Stimulated activated CD4-positive, alpha-beta T cell treated with anti-CD3 and anti-CD28 coated beads, Interleukin-2, amount 100 ng/mL, for 4 hours (primary cell): ENCODE results near the gene DISP2.

ENCODE experiments used
- DNase-seq: peaks from one replicate; pipeline ENCODE4 v3.0.0-alpha.2; 2020; ENCODE audit warnings: low read depth

Gene DISP2

DNA sequence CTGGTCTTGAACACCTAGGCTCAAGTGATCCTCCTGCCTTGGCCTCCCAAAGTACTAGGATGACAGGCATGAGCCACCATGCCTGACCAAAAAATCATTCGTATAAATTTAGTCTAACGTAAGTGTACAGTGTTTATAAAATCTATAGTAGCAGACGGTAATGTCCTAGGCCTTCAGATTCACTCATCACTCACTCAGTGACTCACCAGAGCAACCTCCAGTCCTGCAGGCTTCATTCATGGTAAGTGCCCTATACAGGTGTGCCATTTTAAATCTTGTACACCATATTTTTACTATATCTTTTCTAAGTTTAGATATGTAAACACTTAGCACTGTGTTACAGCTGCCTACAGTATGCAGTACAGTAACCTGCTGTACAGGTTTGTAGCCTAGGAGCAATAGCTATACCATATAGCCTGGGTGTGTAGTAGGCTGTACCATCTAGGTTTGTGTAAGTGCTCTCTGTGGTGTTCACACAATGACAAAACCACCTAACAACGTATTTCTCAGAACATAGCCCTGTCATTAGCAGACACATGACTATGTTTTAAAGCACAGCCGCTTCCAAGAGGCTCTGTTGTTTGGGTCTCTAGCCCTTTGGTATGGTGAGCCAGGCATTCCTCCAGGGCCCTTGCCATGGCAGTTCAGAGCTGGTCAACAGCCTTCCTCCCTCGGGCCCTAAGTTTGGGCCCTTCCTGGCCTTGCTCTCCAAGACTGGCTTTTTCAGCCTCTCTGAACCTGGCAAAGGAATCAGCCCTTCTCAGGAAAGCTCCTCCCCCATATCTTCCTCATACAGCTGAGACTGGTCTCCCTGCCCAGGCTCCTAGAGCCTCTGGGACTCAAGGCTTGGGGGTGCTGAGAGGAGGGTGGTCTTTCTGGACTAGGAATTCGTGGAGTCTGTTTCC lies 15.4 kb upstream of the DISP2 start:
- DNase-seq: no peak

DNA sequence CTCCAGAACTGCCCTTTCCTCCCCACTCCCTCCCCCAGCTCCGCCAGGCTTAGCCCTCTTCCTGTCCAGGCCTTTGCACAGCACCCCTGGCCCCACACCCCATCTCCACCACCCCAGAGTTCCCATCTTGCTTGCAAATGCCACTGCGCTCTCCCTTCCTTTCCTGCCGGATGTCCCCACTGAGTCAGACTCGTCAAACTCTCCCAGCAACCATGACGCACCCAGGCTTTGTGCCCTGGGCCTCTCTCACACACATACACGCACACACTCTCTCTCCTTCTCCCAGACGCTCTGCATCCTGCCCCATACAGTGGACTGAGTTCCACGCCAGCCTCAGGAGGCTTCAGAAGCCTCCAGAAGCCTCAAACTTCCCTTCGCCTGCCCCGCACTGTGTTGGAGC lies 14.5 kb upstream of the DISP2 start:
- DNase-seq: no peak

DNA sequence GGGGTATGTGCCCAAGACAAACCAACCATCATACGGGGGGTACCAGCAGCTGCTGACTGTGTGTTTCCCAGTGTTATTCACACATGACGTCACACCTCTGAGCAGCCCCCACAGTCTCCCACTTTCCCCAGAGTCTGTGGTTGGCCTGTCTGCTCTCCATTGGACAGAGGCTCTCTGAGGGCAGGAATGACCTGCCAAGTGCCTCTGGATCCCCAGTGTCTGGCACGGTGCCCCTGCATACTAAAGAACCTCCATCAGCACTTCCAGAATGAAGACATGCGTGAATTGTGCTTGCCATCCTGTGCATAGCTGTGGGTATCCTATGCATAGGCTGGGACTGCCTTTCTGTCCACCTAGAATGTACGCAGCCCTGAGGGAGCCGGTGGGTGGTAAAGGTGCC lies 13.8 kb upstream of the DISP2 start:
- DNase-seq: no peak

DNA sequence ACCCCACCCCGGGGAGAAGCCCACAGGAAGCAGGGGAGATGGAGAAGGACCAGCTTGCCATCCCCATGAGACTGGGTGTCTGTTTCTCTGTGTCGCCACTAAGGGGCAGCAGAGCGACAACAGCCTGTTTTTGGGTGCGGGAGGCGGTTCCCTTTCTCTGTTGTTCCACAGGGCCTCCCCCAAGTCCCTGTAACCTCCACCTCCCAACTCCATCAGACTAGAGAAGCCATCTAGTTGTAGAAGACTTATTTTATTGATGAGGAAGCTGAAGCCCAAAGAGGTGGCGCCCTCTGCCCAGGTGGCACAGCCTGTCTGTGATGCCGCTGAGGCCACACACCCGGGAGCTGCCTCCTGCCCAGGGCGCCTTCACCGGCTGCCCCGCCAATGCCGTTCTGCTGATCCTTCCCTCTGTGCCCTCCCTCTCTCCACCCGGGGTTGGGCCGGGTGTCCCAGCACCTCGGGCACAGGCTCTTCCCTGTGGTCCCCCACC lies 13.3 kb upstream of the DISP2 start:
- peak; percentile 57 for DNase-seq

DNA sequence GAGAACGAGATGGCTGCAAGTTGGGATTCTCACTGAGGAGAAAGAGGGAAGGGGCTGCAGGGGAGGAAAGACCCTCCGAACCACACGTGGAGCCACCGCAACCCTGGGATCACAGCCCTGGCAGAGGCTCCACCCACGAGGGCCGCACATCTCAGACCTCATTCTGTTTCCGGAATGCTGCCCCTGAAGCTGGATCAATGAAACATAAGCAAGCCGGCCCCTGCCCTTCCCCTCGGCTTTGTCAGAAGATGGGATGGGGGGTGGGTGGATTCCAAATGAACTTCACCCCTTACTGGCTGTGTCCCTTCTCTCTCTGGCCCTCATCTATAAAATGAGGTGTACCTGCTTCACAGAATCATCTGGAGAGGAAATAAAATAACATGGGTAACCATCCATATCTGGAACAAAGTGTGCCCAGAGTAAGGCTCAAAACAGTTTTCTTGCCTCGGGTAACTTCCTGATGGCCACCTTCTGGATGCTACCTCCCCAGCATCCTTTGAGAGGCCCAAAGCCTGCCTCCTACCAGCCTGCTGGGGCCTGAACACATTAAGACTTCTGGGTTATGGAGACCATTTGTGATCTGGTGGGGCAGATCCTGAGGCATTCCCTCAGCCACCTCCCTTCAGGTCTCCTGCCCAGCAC lies 12.7 kb upstream of the DISP2 start:
- no peak for DNase-seq

DNA sequence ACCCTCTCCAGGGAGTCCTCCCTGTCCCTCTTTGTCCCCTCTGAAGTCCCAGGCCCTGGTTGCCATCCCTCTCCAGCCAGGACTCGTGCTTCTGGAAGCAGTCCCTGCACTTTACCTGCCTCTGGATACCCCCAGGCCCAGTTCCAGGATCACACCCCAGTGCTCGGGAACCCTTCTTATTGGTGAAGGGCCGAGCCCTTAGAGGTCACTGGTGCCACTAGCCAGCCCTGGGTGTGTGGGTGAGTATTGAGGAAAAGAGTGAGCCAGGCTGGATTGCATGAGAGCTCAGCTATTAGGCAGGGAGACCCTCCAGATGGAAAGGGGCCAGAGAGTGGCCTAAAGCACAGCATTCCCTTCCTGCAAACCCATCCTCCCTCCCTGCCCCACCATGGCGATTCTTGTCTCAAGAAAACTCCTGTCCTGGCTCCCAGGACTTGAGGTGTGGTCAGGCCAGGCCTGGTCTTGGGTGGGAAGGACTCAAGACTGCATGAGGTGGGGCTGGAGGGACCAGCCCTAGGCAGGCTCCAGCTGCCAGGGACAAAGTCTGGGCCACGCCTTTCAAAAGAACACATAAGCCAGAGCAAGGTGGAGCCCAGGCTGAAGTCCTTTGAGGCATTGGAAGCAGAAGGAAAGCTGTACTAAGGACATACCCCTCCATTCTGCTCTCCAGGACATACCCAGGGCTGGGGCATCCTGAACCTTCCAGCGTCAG lies 12.0 kb upstream of the DISP2 start:
- DNase-seq: no peak

DNA sequence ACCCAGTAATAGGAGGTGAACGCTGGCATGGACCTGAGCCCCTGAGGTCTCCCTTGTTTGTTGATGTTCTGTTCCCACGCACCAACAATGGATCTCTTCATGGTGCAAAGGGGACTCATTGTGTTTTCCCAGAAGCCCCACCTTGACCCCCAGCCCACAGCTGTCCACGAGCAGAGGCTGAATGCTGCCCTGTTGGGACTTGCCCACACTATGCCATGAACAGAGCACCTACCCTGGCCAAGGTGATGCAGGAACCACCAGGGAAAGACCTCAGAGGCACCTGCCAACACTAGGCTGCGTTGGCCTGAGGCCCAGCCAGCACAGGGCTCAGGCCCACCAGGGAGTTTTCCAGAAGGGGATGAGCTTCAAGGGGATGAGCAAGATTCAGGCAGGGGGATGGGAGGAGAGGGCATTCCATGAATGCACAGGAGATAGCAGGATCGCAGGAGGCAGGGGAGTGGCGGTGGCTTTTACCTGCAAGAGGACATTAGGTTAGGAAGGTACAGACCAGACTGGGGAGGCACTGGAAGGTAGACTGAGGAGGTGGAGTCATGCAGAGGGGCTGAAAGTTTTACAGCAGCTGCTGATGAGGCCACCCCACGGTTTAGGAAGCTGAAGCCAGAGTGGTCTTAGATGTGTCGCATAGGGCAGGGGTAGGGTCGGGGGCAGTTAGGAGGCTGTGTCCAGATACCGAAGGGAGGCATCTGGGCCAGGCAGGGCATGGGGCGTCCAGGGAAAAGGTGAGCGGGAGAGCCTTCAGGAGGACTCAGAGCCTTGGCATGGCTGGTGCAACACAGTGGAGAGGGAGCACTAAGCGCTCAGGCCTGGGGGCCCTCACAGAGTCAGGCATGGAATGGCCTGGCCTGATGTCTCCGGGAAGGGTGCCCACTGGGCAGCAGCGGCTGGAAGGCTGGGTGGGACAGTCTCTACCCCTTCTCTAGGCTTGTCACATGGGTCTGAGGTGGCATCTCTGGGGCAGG lies 11.2 kb upstream of the DISP2 start:
- no peak for DNase-seq

DNA sequence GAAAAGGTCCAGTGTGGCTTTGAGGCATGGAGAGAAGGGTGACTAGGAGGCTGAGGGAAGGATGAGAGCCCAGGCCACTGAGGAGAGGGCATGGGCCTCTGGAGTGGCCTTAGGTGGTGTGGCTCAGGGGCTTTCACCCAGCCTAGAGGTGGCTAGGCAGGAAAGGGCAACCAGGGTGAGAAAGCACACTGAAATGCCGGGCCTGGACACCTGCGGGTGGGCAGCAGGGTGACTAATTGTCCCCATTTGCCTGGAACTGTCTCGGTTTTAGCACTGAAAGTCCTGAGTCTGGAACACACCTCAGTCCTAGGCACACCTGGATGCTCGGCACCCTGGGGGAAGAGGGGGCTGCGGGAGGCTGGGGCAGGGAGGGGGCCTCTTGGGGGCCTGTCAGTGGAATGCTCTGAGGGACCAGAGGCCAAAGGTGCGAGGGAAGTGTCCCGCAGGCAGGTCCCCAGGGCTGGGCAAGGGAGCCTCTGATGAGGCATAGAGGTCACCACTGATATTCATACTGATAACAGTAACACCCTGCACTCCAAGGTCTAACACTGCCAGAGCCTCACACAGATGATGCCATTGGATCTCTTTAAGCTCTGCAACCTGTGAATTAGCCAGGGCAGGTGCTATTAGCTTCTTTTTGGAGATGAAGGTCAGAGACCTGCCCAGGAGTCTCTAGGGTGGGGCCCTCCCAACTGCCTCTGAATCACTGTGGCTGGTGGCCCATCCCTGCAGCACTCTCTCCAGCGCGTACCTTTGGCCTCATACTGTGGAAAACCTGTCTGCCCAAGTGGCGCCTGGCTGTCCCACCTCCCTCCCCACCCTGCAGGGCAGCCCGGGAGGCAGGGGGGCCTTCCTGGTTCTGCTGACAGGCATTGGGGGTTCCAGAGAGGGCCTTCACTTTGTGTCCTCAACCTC lies 10.2 kb upstream of the DISP2 start:
- no peak for DNase-seq

DNA sequence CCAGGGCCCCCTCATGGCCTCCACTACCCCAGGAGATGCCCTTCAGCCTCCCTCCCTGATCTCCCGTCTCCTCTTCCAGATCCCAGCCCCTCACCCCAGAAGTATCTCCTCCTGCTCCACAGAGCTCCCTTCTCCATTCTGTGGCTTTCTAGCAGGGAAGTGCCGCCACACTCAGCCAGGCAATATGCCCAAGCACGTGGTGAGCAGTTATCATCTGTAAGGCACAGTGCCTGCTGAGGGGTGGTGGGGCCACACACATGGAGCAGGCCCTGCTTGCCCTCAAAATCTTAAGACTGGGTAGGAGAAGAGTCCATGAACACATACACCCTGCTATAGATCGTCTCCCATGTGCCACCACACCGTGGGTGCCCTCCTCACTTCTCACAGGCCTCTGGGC lies 9.5 kb upstream of the DISP2 start:
- no peak for DNase-seq

DNA sequence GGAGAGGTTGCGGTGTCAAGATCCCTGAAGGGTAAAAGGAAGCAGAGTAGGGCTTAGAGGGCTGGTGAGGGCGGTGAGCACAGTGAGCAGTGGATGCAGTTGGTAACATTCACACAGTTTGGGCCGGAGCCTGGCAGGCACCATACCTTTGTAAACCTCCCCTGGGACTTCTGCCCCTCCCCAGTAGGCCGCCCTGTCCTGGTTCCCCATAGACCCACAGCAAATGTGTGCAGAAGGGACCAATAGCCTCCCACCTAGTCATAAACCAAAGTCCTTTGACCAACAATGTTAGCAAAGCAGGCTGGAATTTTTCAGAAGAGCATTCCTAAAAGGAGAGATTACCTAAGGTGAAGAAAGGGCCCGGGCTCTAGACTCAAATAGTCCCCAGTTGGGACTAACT lies 8.9 kb upstream of the DISP2 start:
- no peak for DNase-seq

DNA sequence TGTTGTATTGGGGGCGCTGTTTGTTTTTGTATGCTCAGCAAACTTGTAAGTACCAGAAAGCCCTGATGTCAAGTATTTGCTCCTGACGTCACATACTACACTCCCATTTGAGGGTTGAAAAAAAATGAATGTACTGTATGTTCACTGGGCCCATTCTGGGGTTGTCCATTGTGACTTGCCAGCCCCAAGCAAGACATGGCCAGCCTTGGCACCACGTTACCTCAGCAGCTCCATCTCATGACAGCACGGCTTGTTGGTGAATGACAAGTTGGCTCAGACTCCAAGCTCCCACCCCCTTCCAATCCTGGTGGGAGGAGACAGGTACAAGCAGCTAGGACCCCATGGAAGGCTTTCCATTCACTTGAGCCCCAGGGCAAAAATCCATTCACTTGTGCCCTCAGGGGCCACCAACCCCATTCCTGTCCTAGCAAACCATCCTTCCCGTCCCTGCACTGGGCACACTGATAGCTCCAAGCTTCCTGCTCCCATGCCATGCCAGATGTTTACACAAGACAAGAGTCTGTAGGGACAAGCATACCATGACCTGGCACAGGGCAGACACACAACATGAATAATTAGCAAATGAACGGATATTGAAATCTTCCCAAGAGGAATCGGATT lies 5.6 kb upstream of the DISP2 start:
- no peak for DNase-seq

DNA sequence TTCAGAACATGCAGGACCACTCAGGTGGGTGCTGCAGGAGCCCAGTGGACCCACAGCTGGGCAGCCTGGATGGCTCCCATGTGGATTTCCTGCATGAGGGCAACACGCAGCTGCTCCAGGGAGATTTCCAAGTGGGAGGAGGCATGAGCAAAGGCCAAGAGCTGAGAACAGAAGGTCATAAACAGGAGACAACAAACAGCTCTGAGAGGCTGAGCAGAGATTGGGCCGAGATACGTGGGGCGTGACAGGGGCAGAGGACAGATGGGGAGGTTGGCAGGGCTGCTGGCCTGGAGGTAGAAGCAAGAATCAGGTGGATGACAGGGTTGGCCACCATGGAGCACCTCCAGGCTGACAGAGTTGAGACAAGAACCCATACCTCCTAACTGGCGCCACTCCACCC lies 4.3 kb upstream of the DISP2 start:
- DNase-seq: no peak

DNA sequence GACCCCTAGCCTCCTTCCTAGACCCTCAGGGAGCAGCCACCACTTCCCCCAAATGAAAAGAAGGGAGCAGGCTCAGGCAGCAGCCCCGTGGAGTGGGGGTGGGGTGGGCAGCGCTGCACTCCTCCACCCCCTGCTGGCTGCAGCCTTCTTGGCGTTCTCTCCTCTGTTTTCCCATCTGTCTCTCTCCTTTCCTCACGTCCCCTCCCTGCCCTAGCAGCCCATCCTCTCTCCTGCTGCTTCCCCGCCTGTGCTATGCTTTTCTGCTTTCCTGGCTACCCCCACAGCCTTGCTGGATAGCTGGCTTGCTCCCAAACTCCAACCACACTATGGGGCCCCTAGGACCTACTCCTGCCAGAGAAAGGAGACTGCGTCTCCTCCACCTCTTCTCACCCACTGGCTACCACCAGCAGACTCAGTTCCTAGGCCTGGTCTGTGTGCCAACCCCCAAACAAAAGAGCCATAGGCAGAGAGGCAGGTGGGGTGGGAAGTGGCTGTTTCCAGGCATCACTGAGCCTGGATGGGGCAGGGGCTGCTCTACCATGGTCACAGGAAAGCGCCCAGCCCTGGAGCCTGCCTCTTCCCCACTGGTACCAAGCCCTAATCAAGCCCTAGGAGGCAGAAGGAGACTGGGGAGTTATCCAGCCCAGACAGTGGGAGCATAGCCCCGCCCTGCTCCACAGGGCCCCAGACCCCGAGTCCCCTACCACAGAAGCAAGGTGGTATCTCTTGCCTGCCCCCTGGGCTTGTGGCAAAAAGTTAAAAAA lies 3.4 kb upstream of the DISP2 start:
- no peak for DNase-seq

DNA sequence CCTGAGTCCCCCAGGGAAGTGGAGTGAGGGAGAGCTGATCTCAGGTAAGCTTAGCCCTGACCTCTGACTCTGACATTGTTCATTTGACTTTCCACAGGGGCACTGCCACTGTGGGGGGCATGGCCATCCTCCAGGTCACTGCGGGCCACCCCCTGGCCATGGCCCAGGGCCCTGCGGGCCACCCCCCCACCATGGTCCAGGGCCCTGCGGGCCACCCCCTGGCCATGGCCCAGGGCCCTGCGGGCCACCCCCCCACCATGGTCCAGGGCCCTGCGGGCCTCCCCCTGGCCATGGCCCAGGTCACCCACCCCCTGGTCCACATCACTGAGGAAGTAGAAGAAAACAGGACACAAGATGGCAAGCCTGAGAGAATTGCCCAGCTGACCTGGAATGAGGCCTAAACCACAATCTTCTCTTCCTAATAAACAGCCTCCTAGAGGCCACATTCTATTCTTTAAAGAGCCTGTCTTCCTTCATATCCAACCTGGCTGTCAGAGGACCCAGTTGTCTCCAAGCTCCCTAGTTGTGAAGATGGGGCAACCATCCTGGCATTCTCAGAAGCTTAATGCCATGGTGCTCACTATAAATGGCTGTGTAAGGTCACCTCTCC lies 1.9 kb upstream of the DISP2 start:
- no peak for DNase-seq

DNA sequence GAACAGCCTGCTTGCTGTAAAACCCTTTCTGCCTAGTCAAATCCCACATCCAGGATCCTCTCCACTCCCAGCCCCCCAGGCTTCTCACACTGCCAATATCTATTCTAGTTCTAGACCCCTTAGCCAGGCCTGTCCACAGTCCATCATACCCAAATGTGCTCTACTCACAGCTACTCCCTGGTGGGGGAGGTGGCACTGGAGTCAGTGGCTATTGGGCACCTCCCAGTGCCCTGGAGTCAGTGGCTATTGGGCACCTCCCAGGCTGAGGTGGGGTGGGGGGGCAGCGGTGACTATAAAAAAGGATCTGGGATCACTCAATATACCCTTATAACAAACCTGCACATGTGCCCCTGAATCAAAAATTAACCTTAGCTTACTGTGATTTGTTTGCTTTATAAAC lies 773 bp upstream of the DISP2 start:
- DNase-seq: no peak

DNA sequence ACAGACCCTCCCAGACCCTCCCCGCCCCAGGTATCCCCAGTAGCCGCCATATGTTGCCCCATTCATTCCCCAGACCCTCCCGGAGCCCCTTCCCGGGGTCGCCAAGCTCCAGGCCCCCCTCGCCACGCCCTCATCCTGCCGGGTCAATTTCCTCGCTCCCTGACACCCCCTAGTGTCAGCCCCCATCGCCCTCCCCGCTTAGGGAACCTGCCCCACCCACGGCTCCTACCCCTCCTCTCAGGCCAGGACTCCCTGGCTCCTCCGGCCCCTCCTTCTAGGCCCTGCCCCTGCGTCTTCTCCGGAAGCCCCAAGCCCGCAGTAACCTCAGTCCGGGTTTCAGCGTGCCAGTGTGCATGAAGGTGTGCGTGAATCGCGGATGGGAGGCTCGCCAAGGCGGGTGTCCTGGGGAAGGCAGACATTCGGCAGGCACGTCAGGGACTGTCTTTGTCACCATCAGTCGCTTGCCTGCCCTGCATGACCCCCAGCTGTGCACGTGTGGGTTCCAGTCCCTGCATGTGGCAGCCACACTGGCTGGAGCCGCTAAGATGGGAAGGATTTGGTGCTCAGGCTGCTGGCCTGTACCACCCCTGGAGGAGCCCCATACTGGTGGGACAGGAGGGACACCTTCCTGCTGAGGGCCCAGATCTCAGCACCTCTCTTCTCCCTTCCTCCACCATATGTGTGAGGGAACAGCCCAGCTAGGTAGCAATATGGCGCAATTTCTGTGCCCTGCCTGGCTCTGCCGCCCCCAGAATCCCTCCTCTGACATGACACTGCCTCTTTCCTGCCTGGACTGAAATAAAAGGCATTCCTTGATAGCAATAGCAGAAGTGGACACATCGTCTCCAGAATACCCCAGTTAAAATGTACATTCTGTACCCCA lies 693 bp downstream of the DISP2 start:
- peak; percentile 20 for DNase-seq

DNA sequence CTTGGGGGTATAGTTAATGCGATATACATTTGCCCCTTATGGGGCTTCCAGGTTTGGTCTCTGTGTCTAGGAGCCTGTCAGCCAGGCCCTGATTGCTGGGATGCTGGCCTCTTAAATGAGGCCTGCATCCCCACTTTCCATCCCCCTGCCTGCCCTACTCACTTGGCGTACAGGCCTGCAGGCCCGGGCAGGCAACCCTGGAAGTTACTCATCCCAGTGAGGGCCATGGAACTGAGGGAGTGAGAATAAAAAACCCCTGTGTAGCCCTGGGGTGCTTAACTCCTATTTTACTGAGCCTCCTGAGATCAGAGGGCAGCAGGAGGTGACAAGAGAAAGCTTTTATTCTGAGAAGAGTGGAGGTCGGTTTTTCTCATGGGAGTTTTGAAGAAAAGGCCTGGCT lies 2.0 kb downstream of the DISP2 start:
- DNase-seq: no peak

DNA sequence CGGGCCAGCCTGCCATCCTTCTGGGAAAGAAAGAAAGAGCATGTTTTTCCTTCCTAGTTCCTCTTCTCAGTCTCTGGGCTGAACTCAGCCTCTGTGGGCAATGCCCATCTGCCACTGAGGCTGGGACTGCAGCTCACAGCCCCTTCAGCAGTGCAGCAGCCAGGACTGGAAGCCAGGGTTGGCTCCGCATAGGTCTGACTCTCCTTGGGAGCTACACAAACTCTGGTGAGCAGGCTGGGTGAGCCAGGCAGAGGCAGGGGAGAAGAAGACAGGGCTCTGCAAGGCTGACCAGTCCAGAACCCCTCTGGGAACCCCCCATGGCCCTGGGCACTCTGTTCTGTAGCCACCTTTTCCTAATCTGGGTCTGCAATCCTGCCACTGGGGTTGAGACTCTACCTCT lies 3.6 kb downstream of the DISP2 start:
- no peak for DNase-seq
